HepG2 (cell line): Measurements from ENCODE around the gene DHH. TPM values are rescaled to one million over a fixed set of nuclear protein-coding genes. Genes with fewer than 3 reads are reported as not detected.

Source experiments
- ARNTL ChIP-seq: sonication (generic); formaldehyde crosslinking; IDR thresholded peaks from 2 replicates; pipeline ENCODE4 v1.4.0; 2020; ENCODE audit warnings: mild to moderate bottlenecking, missing genetic modification reagents
- ATF6 ChIP-seq: sonication (generic); formaldehyde crosslinking; conservative IDR thresholded peaks from 2 replicates; pipeline ENCODE4 v1.4.0; 2020; ENCODE audit warnings: missing genetic modification reagents
- CENPT ChIP-seq: sonication (generic); formaldehyde crosslinking; IDR thresholded peaks from 2 replicates; pipeline ENCODE4 v1.8.0; 2022; ENCODE audit warnings: low read depth, mild to moderate bottlenecking, moderate library complexity, missing genetic modification reagents
- DNMT1 ChIP-seq: sonication (generic); formaldehyde crosslinking; IDR thresholded peaks from 2 replicates; pipeline ENCODE4 v1.5.1; 2020; ENCODE audit warnings: mild to moderate bottlenecking, missing genetic modification reagents
- HINFP ChIP-seq: sonication (generic); formaldehyde crosslinking; IDR thresholded peaks from 2 replicates; pipeline ENCODE4 v1.4.0; 2020; ENCODE audit warnings: low read depth, mild to moderate bottlenecking, missing genetic modification reagents
- HNRNPH1 ChIP-seq: fragments of 200-400 bp; formaldehyde crosslinking; optimal IDR thresholded peaks from 2 replicates; pipeline ENCODE3; 2017; ENCODE audit warnings: mild to moderate bottlenecking, low read depth, low read length
- MIXL1 ChIP-seq: IDR thresholded peaks from 2 replicates; pipeline ENCODE4 v1.6.1; 2016
- MYC ChIP-seq: sonication (generic); formaldehyde crosslinking; IDR thresholded peaks from 2 replicates; pipeline ENCODE4 v1.9.0; 2021; ENCODE audit warnings: missing genetic modification reagents, borderline replicate concordance
- PREB ChIP-seq: sonication (generic); formaldehyde crosslinking; IDR thresholded peaks from 2 replicates; pipeline ENCODE4 v1.4.0; 2020; ENCODE audit warnings: missing genetic modification reagents
- PRPF4 ChIP-seq: fragments of 200-400 bp; formaldehyde crosslinking; IDR thresholded peaks from 2 replicates; pipeline ENCODE4 v1.6.1; 2016; ENCODE audit warnings: low read length, low read depth; ENCODE audit not compliant: poor library complexity, severe bottlenecking
- RERE ChIP-seq: IDR thresholded peaks from 2 replicates; pipeline ENCODE4 v1.6.1; 2016; ENCODE audit warnings: low read depth, missing genetic modification reagents, missing compliant biosample characterization
- TCF7L2 ChIP-seq: IDR thresholded peaks from 2 replicates; pipeline ENCODE4 v1.6.1; 2011; ENCODE audit warnings: mild to moderate bottlenecking, low read depth, low read length, moderate library complexity
- ZNF30 ChIP-seq: sonication (generic); formaldehyde crosslinking; IDR thresholded peaks from 2 replicates; pipeline ENCODE4 v1.5.0; 2020; ENCODE audit warnings: mild to moderate bottlenecking, missing genetic modification reagents
- ZNF432 ChIP-seq: sonication (generic); formaldehyde crosslinking; IDR thresholded peaks from 2 replicates; pipeline ENCODE4 v1.5.0; 2020; ENCODE audit warnings: missing genetic modification reagents, mild to moderate bottlenecking, borderline replicate concordance
- ZNF503 ChIP-seq: sonication (generic); formaldehyde crosslinking; IDR thresholded peaks from 2 replicates; pipeline ENCODE4 v1.4.0; 2020; ENCODE audit warnings: missing genetic modification reagents
- ZNF660 ChIP-seq: sonication (generic); formaldehyde crosslinking; IDR thresholded peaks from 2 replicates; pipeline ENCODE4 v1.5.1; 2020; ENCODE audit warnings: mild to moderate bottlenecking, low read depth, missing genetic modification reagents, borderline replicate concordance
- polyA plus RNA-seq, 8 experiments: library from polyadenylated mRNA; depleted of rRNA in 3 of 8; stranded (reverse) in 7 of 8; unstranded in 1 of 8; fragments of >200 nt; fragmentation: Illumina TruSeq in 4 of 8; extraction: Trizol in 4 of 8; gene quantifications; 2 replicates each; pipeline versions ENCODE4 v1.2.1 to v1.2.3, GENCODE V29; 2011 to 2016; ENCODE audit warnings: low read depth in 4 of 8, missing spikeins in 1 of 8, mixed read lengths in 1 of 8; ENCODE audit not compliant: insufficient read depth in 1 of 8
- total RNA-seq, 5 experiments: library from RNA; depleted of rRNA; stranded (reverse); fragments of >200 nt; fragmentation: Illumina TruSeq; extraction: Trizol; gene quantifications; 2 replicates each; pipeline ENCODE4 v1.2.3, GENCODE V29; 2016; ENCODE audit warnings: low read depth in 1 of 5

DHH gene
- total and polyA plus RNA-seq, 2 of the 13 experiments (the other 11 are each of a cell fraction or from before 2014, with no cell fraction given), result not detected

GRCh38 chr12:49060237-49061156 is 34.1 kb downstream of the DHH start, which contains the start of gene KMT2D (continued):
- TF ChIP-seq PREB (CRISPR knock-in tag) (no peak), ZNF503 (no peak), HINFP (CRISPR knock-in tag) (0 out of 2 replicates have a peak, but pooled peaks have one; percentile 75), ATF6 (CRISPR knock-in tag) (no peak), ZNF432 (CRISPR knock-in tag) (no peak), MIXL1 (CRISPR knock-in tag) (0 out of 2 replicates have a peak, but pooled peaks have one; percentile 31), ZNF660 (CRISPR knock-in tag) (no peak; the same call in 1 of the 2 replicates), HNRNPH1 (no peak), TCF7L2 (no peak), PRPF4 (peak; percentile 52), MYC (CRISPR knock-in tag) (peak; percentile 98), ARNTL (peak; percentile 71), RERE (CRISPR knock-in tag) (0 out of 2 replicates have a peak, but pooled peaks have one; percentile 62), DNMT1 (CRISPR knock-in tag) (peak; percentile 24; the same call in 1 of the 2 replicates), ZNF30 (CRISPR knock-in tag) (no peak; the same call in 1 of the 2 replicates), CENPT (no peak)
